ENCODE results near the gene TSPAN5.

TSPAN5 gene

GRCh38 chr4:98514741-98515469 is 143.5 kb downstream of the TSPAN5 start:
- DNase-seq, result no peak

- no peak for DNase-seq
These were observed 145.5 kb downstream of the TSPAN5 start for GRCh38 chr4:98512918-98513317.

- DNase-seq, result no peak
These were observed 147.5 kb downstream of the TSPAN5 start for GRCh38 chr4:98510757-98511517.

- DNase-seq, result no peak
These were observed 148.1 kb downstream of the TSPAN5 start for GRCh38 chr4:98510340-98510739.

GRCh38 chr4:98509721-98510120 is 148.7 kb downstream of the TSPAN5 start:
- DNase-seq, result no peak

- DNase-seq, result no peak
These were observed 149.4 kb downstream of the TSPAN5 start for GRCh38 chr4:98508829-98509598.

GRCh38 chr4:98508248-98508647 is 150.2 kb downstream of the TSPAN5 start:
- no peak for DNase-seq

- DNase-seq, result no peak
These were observed 151.1 kb downstream of the TSPAN5 start for GRCh38 chr4:98507299-98507698.

GRCh38 chr4:98506462-98507132 is 151.8 kb downstream of the TSPAN5 start:
- no peak for DNase-seq

- no peak for DNase-seq
These were observed 152.4 kb downstream of the TSPAN5 start for GRCh38 chr4:98505992-98506391.

GRCh38 chr4:98504091-98504490 is 154.3 kb downstream of the TSPAN5 start:
- no peak for DNase-seq

GRCh38 chr4:98503676-98504075 is 154.7 kb downstream of the TSPAN5 start:
- no peak for DNase-seq

- no peak for DNase-seq
These were observed 155.8 kb downstream of the TSPAN5 start for GRCh38 chr4:98502624-98503023.

- DNase-seq, result no peak
These were observed 156.4 kb downstream of the TSPAN5 start for GRCh38 chr4:98502031-98502430.

GRCh38 chr4:98501383-98501782 is 157.0 kb downstream of the TSPAN5 start:
- DNase-seq, result no peak

GRCh38 chr4:98498774-98499173 is 159.6 kb downstream of the TSPAN5 start:
- DNase-seq, result no peak

- DNase-seq, result no peak
These were observed 162.1 kb downstream of the TSPAN5 start for GRCh38 chr4:98496152-98496845.

- no peak for DNase-seq
These were observed 165.1 kb downstream of the TSPAN5 start for GRCh38 chr4:98493296-98493695.

- DNase-seq, result no peak
These were observed 166.4 kb downstream of the TSPAN5 start for GRCh38 chr4:98491899-98492559.

GRCh38 chr4:98490251-98490650 is 168.2 kb downstream of the TSPAN5 start:
- DNase-seq, result no peak

GRCh38 chr4:98485816-98486345 is 172.5 kb downstream of the TSPAN5 start:
- DNase-seq, result no peak

GRCh38 chr4:98484031-98484430 is 174.4 kb downstream of the TSPAN5 start:
- no peak for DNase-seq
